PC-9 (cell line): ENCODE data around the gene FNDC11.

Experiments
- CTCF ChIP-seq: fragments of 200-600 bp; sonication (generic); conservative IDR thresholded peaks from 2 replicates; pipeline ENCODE4 v1.6.1; 2017; ENCODE audit warnings: mixed run types, antibody characterized with exemption, mild to moderate bottlenecking, moderate library complexity
- EZH2 ChIP-seq: fragments of 200-600 bp; sonication (generic); IDR thresholded peaks from 2 replicates; pipeline ENCODE4 v1.8.0; 2017; ENCODE audit warnings: antibody characterized with exemption, low read depth

GRCh38 chr20:63521602-63522001 lies 32.4 kb upstream of the FNDC11 start:
- no peak for TF ChIP-seq CTCF
- no peak for TF ChIP-seq EZH2
